ENCODE results near the gene USP33. TPM values are rescaled to one million over a fixed set of nuclear protein-coding genes. Genes with fewer than 3 reads are reported as not detected.

Gene USP33
- total and polyA plus RNA-seq, 10 of the 15 experiments (the other 5 are each of a cell fraction or from before 2014, with no cell fraction given): 13.1 to 49.9 (median 32.2) TPM

DNA sequence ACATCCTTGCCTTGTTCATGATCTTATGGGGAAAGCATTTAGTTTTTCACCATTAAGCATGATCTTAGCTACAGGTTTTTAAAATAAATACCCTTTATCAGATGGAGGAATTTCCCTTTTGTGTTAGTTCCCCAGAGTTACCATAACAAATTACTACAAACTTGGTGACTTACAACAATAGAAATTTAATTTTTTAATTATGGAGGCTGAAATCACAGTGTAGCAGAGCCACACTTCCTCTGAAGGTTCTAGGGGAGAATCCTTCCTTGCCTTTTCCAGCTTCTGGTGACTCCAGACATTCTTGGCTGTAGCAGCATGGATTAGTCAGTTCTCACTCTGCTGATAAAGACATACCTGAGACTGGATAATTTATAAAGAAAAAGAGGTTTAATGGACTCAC, 38.3 kb upstream of the USP33 start (continued):
- TF ChIP-seq, protein P1, sequence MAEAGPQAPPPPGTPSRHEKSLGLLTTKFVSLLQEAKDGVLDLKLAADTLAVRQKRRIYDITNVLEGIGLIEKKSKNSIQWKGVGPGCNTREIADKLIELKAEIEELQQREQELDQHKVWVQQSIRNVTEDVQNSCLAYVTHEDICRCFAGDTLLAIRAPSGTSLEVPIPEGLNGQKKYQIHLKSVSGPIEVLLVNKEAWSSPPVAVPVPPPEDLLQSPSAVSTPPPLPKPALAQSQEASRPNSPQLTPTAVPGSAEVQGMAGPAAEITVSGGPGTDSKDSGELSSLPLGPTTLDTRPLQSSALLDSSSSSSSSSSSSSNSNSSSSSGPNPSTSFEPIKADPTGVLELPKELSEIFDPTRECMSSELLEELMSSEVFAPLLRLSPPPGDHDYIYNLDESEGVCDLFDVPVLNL (IDR thresholded peaks at IDR 0.05; ENCODE audit: low read depth, low read length): no peak

DNA sequence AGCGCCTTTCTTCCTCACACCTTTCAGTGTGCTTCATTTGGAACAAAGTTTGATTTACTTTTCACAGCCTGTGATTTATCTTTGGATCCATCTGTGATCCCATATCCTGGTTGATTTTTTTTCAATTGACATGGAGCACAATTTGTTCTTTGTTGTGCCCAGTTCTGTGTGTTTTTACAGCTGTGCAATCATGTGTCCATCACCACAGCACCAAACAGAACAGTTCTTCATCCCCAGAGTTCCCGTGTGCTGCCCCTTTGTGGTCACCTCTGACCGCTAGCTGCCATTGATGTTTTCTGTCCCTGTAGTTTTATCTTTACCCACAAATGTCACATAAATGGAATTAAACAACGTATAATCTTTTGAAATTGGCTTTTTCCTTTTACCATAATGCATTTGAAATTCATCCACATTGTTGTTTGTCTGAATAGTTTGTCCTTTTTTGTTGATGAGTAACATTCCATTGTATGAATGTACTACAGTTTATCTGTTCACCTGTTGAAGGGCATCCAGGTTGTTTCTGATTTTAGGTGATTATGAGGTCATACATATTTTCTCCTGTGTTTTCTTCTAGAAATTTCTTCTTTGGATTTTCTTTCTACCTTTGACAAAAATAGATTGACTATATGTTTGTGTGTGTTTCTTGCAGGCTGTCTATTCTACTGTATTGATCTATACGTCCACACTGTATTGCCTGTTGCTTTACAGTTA, 37.2 kb upstream of the USP33 start:
- Histone ChIP-seq H3K9me3 (replicated peaks; ENCODE audit: control insufficient read depth, insufficient read depth, low read length) (no peaks in the 10 kb centered on the region), H3K27ac (ENCODE audit: control insufficient read depth, insufficient read depth) (no peak overlapping the region), H3K36me3 (ENCODE audit: control insufficient read depth in 2 of 2, insufficient read depth in 2 of 2, low read length in 1 of 2) (peaks cover 0 to 9% of the 10 kb centered on the region in 2 experiments; a peak in 2 of 4 replicates), H4K20me1 (ENCODE audit: control insufficient read depth, insufficient read depth) (no peaks in the 10 kb centered on the region), H3K4me1 (ENCODE audit: control insufficient read depth, insufficient read depth, low read length) (no peaks in the 10 kb centered on the region), H3K27me3 (replicated peaks in 1 of 2; ENCODE audit: control insufficient read depth in 2 of 2, insufficient read depth in 2 of 2, low read length in 1 of 2) (no peaks in the 10 kb centered on the region), H3K9ac (ENCODE audit: control insufficient read depth, insufficient read depth, low read length) (no peak overlapping the region), H3K79me2 (ENCODE audit: control insufficient read depth, insufficient read depth, low read length) (no peaks in the 10 kb centered on the region; the same call in 1 of the 2 replicates), H2AFZ (ENCODE audit: control insufficient read depth, low read depth, low read length) (no peak overlapping the region), H3K4me3 (no peak overlapping the region), H3K4me2 (ENCODE audit: control insufficient read depth, insufficient read depth) (no peak overlapping the region)
- ChIA-PET RAD21 (ENCODE audit: unreplicated experiment) (interaction anchor here (1.2 kb wide), 1 partner anchor 66 kb away, joined by 3 read pairs; no protein-coding TSS in a partner anchor), POLR2A (no interaction called here), CTCF (interaction anchor here (1.0 kb wide), 1 partner anchor 11 kb away, joined by 4 read pairs; no protein-coding TSS in a partner anchor), SMC1A (ENCODE audit: uncharacterized antibody, unreplicated experiment) (interaction anchor here (0.6 to 1.4 kb wide), 6 partner anchors 16 to 1263 kb away, joined by 3 to 5 read pairs (median 4); partner anchors contain the start of gene MIGA1)
- in situ Hi-C loops (cut with MboI) (no loop called here), intact Hi-C loops (cut with micrococcal nuclease; ENCODE audit: unreplicated experiment) (no loop called here)
- FAIRE-seq: no peak
- WGBS (ENCODE audit: insufficient coverage, insufficient replicate concordance, low lambda C conversion rate, missing lambda C conversion rate): 74% methylated on average over 5 of the region's 5 CpGs
- no TSS peak for BruUV-seq (replicated peaks)
- DNase-seq (ENCODE audit: low read depth, low spot score): no peak
- ATAC-seq: no peak
- TF ChIP-seq, protein P2, sequence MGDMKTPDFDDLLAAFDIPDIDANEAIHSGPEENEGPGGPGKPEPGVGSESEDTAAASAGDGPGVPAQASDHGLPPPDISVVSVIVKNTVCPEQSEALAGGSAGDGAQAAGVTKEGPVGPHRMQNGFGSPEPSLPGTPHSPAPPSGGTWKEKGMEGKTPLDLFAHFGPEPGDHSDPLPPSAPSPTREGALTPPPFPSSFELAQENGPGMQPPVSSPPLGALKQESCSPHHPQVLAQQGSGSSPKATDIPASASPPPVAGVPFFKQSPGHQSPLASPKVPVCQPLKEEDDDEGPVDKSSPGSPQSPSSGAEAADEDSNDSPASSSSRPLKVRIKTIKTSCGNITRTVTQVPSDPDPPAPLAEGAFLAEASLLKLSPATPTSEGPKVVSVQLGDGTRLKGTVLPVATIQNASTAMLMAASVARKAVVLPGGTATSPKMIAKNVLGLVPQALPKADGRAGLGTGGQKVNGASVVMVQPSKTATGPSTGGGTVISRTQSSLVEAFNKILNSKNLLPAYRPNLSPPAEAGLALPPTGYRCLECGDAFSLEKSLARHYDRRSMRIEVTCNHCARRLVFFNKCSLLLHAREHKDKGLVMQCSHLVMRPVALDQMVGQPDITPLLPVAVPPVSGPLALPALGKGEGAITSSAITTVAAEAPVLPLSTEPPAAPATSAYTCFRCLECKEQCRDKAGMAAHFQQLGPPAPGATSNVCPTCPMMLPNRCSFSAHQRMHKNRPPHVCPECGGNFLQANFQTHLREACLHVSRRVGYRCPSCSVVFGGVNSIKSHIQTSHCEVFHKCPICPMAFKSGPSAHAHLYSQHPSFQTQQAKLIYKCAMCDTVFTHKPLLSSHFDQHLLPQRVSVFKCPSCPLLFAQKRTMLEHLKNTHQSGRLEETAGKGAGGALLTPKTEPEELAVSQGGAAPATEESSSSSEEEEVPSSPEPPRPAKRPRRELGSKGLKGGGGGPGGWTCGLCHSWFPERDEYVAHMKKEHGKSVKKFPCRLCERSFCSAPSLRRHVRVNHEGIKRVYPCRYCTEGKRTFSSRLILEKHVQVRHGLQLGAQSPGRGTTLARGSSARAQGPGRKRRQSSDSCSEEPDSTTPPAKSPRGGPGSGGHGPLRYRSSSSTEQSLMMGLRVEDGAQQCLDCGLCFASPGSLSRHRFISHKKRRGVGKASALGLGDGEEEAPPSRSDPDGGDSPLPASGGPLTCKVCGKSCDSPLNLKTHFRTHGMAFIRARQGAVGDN (IDR thresholded peaks at IDR 0.05): no peak
- no peak for TF ChIP-seq TCF7 (IDR thresholded peaks at IDR 0.05; ENCODE audit: borderline replicate concordance)
- no peak for TF ChIP-seq FOXK2 (IDR thresholded peaks at IDR 0.05)
- TF ChIP-seq ZNF384 (IDR thresholded peaks at IDR 0.05; ENCODE audit: borderline replicate concordance, low read depth, low read length): no peak
- TF ChIP-seq BHLHE40 (IDR thresholded peaks at IDR 0.05; ENCODE audit: borderline replicate concordance in 1 of 2, low read depth in 2 of 2, low read length in 1 of 2): no peak
- TF ChIP-seq NFYB (IDR thresholded peaks at IDR 0.05; ENCODE audit: insufficient read depth, low read depth, low read length): no peak
- TF ChIP-seq, protein P3, sequence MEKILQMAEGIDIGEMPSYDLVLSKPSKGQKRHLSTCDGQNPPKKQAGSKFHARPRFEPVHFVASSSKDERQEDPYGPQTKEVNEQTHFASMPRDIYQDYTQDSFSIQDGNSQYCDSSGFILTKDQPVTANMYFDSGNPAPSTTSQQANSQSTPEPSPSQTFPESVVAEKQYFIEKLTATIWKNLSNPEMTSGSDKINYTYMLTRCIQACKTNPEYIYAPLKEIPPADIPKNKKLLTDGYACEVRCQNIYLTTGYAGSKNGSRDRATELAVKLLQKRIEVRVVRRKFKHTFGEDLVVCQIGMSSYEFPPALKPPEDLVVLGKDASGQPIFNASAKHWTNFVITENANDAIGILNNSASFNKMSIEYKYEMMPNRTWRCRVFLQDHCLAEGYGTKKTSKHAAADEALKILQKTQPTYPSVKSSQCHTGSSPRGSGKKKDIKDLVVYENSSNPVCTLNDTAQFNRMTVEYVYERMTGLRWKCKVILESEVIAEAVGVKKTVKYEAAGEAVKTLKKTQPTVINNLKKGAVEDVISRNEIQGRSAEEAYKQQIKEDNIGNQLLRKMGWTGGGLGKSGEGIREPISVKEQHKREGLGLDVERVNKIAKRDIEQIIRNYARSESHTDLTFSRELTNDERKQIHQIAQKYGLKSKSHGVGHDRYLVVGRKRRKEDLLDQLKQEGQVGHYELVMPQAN (conservative IDR thresholded peaks at IDR 0.05): no peak
- TF ChIP-seq, protein P4, sequence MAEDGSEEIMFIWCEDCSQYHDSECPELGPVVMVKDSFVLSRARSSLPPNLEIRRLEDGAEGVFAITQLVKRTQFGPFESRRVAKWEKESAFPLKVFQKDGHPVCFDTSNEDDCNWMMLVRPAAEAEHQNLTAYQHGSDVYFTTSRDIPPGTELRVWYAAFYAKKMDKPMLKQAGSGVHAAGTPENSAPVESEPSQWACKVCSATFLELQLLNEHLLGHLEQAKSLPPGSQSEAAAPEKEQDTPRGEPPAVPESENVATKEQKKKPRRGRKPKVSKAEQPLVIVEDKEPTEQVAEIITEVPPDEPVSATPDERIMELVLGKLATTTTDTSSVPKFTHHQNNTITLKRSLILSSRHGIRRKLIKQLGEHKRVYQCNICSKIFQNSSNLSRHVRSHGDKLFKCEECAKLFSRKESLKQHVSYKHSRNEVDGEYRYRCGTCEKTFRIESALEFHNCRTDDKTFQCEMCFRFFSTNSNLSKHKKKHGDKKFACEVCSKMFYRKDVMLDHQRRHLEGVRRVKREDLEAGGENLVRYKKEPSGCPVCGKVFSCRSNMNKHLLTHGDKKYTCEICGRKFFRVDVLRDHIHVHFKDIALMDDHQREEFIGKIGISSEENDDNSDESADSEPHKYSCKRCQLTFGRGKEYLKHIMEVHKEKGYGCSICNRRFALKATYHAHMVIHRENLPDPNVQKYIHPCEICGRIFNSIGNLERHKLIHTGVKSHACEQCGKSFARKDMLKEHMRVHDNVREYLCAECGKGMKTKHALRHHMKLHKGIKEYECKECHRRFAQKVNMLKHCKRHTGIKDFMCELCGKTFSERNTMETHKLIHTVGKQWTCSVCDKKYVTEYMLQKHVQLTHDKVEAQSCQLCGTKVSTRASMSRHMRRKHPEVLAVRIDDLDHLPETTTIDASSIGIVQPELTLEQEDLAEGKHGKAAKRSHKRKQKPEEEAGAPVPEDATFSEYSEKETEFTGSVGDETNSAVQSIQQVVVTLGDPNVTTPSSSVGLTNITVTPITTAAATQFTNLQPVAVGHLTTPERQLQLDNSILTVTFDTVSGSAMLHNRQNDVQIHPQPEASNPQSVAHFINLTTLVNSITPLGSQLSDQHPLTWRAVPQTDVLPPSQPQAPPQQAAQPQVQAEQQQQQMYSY (CRISPR knock-in tag; IDR thresholded peaks at IDR 0.05): no peak

All from GM12878 (cell line).